Common myeloid progenitor, CD34-positive (primary cell): Measurements from ENCODE around the gene ORC1.

Experiments
- CTCF ChIA-PET: fragments of 350-600 bp; sonication (Branson Sonifier 250); formaldehyde crosslinking; loops from one replicate; lab custom pipeline; 2021; ENCODE audit warnings: antibody characterized with exemption; lab: Charles Lee
- POLR2A ChIA-PET: fragments of 350-600 bp; sonication (Branson Sonifier 250); formaldehyde crosslinking; loops from one replicate; lab custom pipeline; 2021; ENCODE audit warnings: antibody characterized with exemption; lab: Charles Lee
- DNase-seq, 3 donors: peaks; one replicate each; pipeline versions ENCODE4 v3.0.0 to v3.0.0-alpha.2; 2013
- H3K27ac ChIP-seq, 2 experiments: 1 replicate in 1 of 2; 2 replicates in 1 of 2; pipeline ENCODE4 v1.7.0; 2013; ENCODE audit warnings: inconsistent platforms in 2 of 2, low read length in 2 of 2, mild to moderate bottlenecking in 2 of 2, low read depth in 1 of 2, moderate library complexity in 1 of 2; ENCODE audit not compliant: severe bottlenecking in 2 of 2, insufficient read depth in 1 of 2, poor library complexity in 1 of 2
- H3K27me3 ChIP-seq, 5 experiments: replicated peaks in 2 of 5; 1 replicate in 3 of 5; 2 replicates in 2 of 5; pipeline versions ENCODE4 v1.6.1 to v1.7.0; 2013; ENCODE audit warnings: low read length in 4 of 5, mild to moderate bottlenecking in 2 of 5, moderate library complexity in 2 of 5, inconsistent platforms in 1 of 5; ENCODE audit not compliant: insufficient read depth in 5 of 5, control insufficient read depth in 4 of 5
- H3K36me3 ChIP-seq, 4 experiments: 1 replicate in 2 of 4; 2 replicates in 2 of 4; pipeline versions ENCODE4 v1.6.1 to v1.7.0; 2013; ENCODE audit warnings: low read length in 3 of 4, control low read depth in 1 of 4, mild to moderate bottlenecking in 1 of 4; ENCODE audit not compliant: control insufficient read depth in 4 of 4, insufficient read depth in 4 of 4
- H3K4me1 ChIP-seq, 4 experiments: 1 replicate in 3 of 4; 2 replicates in 1 of 4; pipeline versions ENCODE4 v1.6.1 to v1.7.1; 2013; ENCODE audit warnings: low read length in 3 of 4, mild to moderate bottlenecking in 3 of 4, control low read depth in 1 of 4, inconsistent platforms in 1 of 4, moderate library complexity in 1 of 4; ENCODE audit not compliant: control insufficient read depth in 4 of 4, insufficient read depth in 4 of 4; ENCODE audit errors: control extremely low read depth in 1 of 4
- H3K4me3 ChIP-seq, 7 experiments: 1 replicate in 4 of 7; 2 replicates in 3 of 7; pipeline versions ENCODE4 v1.5.1 to v1.7.0; 2013; ENCODE audit warnings: mild to moderate bottlenecking in 7 of 7, low read length in 6 of 7, moderate library complexity in 6 of 7, inconsistent platforms in 2 of 7, low read depth in 2 of 7, control low read depth in 1 of 7; ENCODE audit not compliant: insufficient read depth in 4 of 7, control insufficient read depth in 1 of 7; ENCODE audit errors: extremely low read depth in 1 of 7
- H3K9me3 ChIP-seq, 5 experiments: 1 replicate in 4 of 5; 2 replicates in 1 of 5; pipeline versions ENCODE4 v1.6.1 to v1.7.1; 2013; ENCODE audit warnings: low read length in 4 of 5, mild to moderate bottlenecking in 2 of 5, inconsistent platforms in 1 of 5, low read depth in 1 of 5, moderate library complexity in 1 of 5; ENCODE audit not compliant: control insufficient read depth in 4 of 5, insufficient read depth in 2 of 5; ENCODE audit errors: control extremely low read depth in 1 of 5
- WGBS: methylation state at CpG from one replicate; pipeline ENCODE4 v1.1.5; 2013; ENCODE audit not compliant: insufficient coverage; 5-methylcytosine and 5-hydroxymethylcytosine counted together

Gene ORC1

DNA sequence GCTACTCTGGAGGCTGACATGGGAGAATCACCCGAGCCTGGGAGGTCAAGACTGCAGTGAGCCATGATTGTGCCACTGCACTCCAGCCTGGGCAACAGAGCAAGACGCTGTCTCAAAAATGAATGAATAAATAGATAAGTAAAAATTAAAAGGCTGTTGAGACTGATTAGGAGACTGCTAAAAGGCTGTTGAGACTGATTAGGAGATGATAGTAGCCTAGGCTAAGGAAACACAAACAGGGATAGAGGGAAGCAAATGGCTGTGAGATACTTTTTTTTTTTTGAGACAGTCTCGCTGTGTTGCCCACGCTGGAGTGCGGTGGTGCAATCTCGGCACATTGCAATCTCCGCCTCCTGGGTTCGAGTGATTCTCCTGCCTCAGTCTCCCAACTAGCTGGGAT is 28.6 kb upstream of the ORC1 start:
- Histone ChIP-seq H3K27ac (no peak overlapping the region), H3K27me3 (no peaks in the 10 kb centered on the region), H3K4me1 (no peaks in the 10 kb centered on the region), H3K9me3 (no peaks in the 10 kb centered on the region), H3K4me3 (no peak overlapping the region), H3K36me3 (peaks cover 27 to 52% (median 34%) of the 10 kb centered on the region in 4 experiments)
- CTCF ChIA-PET, result interaction anchor here (1.1 to 1.2 kb wide), 2 partner anchors 28 to 244 kb away, joined by 3 read pairs; partner anchors contain the start of genes ORC1 and PRPF38A
- DNase-seq, result no peak
- POLR2A ChIA-PET, result interaction anchor here (0.7 kb wide), 1 partner anchor 584 kb away, joined by 3 read pairs; no protein-coding TSS in a partner anchor
- 96% methylated on average over 3 of the region's 8 CpGs for whole genome bisulfite sequencing

DNA sequence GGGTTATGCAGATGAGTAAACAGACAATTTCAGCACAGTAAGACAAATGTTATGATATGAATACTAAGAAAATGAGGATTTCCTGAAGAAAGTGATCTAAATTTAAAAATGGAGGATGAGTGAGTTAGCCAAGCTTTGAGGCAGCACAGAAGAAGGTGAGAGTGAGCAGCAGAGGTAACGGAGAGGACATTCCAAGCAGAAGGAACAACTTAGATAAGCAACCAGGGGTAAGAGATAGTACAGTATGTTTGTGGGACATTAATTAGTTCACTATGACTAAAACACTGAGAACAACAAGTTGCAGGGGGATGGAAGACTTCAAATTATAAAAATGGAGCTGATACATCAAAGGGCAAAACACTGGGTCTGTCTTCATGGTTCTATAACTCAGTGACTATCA is 22.9 kb upstream of the ORC1 start:
- CTCF ChIA-PET, result no interaction called here
- Histone ChIP-seq H3K4me1 (peaks cover 14 to 29% (median 26%) of the 10 kb centered on the region in 4 experiments), H3K36me3 (peaks cover 22 to 28% (median 25%) of the 10 kb centered on the region in 4 experiments), H3K27me3 (no peaks in the 10 kb centered on the region), H3K27ac (no peak overlapping the region), H3K9me3 (no peaks in the 10 kb centered on the region), H3K4me3 (no peak overlapping the region)
- no peak for DNase-seq
- WGBS, result 100% methylated on average over 1 of the region's 1 CpG
- POLR2A ChIA-PET, result no interaction called here

DNA sequence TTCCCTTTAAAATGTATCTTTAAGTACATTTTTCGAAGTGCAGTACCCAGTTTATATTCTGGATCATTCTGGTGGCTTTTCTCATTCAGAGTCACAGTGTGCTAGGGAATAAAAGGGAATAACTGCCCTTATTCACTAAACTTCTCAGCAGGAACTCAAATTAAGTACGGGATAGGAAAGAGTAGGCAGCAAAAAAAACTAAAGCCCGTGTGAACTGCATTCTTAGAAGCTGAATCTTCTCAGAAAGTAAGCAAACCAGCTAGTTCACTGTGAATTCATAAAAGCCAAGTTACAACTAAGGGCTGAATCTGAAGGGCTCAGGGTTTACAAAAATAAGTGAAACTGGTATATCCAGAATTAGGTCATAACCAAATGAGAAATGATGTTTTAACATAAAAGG is 22.1 kb upstream of the ORC1 start:
- Histone ChIP-seq H3K27ac (no peak overlapping the region), H3K27me3 (no peaks in the 10 kb centered on the region), H3K4me3 (no peak overlapping the region), H3K36me3 (peaks cover 22 to 27% (median 25%) of the 10 kb centered on the region in 4 experiments), H3K9me3 (no peaks in the 10 kb centered on the region), H3K4me1 (peaks cover 14 to 29% (median 26%) of the 10 kb centered on the region in 4 experiments)
- CTCF ChIA-PET, result no interaction called here
- 86% methylated on average over 2 of the region's 3 CpGs for WGBS
- POLR2A ChIA-PET, result no interaction called here
- no peak for DNase-seq

DNA sequence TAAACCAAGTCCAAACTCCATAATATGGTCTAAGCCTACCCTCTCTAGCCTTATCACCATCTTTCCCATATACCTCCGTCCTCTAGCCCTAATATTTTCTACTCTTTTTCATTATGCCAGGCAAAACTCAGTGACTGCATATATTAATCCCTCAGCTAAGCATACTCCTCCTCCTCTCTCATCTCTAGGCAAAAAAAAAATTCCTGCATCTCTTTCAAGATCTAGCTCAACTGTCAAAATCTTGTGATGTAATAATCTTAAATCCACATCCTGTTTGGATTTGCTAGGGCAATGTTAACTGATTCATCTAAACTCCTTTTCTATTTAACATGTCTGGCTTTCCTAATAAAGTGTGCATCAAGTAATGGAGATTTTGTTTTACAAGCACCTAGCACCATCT is 20.6 kb upstream of the ORC1 start:
- H3K36me3 ChIP-seq, result peaks cover 15 to 24% (median 17%) of the 10 kb centered on the region in 4 experiments
- H3K27me3 ChIP-seq, result no peaks in the 10 kb centered on the region
- CTCF ChIA-PET, result interaction anchor here (1.5 to 2.0 kb wide), 2 partner anchors 10 to 20 kb away, joined by 5 to 9 read pairs; partner anchors contain the start of genes ORC1 and PRPF38A
- 100% methylated on average over 1 of the region's 1 CpG for WGBS
- no peak overlapping the region for H3K4me3 ChIP-seq
- peak overlapping the region in 1 of 2 experiments; percentile 8 for H3K27ac ChIP-seq
- peak in 1 of 3 donors; percentile 21 for DNase-seq
- POLR2A ChIA-PET, result interaction anchor here (1.6 kb wide), 1 partner anchor 21 kb away, joined by 10 read pairs; the partner anchor contains the start of genes ORC1 and PRPF38A
- H3K4me1 ChIP-seq, result peaks cover 14 to 29% (median 26%) of the 10 kb centered on the region in 4 experiments
- H3K9me3 ChIP-seq, result no peaks in the 10 kb centered on the region

DNA sequence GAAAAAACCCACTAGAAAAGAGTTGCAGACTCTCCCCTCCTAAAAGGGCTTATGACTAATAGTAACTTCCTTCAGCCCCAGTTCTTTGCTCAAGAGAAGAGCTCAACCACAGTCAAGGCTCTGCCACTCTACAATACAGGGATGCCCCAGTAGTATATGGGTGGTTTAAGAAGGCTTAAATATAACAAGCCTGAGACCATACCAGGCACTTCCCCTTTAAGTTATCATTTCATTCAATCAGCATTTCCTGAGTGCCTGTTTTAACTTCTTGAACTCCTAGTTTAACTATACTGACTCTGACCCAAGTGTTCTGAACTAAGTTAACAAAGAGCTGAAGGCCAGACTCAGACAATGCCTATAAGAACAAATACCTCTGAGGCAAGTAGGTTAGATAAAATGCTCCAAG is 20.0 kb upstream of the ORC1 start:
- ChIA-PET POLR2A (interaction anchor here (1.4 to 1.6 kb wide), 2 partner anchors 11 to 20 kb away, joined by 3 to 10 read pairs; partner anchors contain the start of genes ORC1 and PRPF38A), CTCF (interaction anchor here (0.6 to 2.0 kb wide), 4 partner anchors 11 to 264 kb away, joined by 3 to 9 read pairs (median 4); partner anchors contain the start of genes ORC1 and PRPF38A)
- Histone ChIP-seq H3K27ac (peak overlapping the region; percentile 8 to 38), H3K4me1 (peaks cover 14 to 29% (median 26%) of the 10 kb centered on the region in 4 experiments), H3K36me3 (peaks cover 16 to 28% (median 21%) of the 10 kb centered on the region in 4 experiments), H3K9me3 (no peaks in the 10 kb centered on the region), H3K27me3 (no peaks in the 10 kb centered on the region), H3K4me3 (peak overlapping the region in 1 of 7 experiments; percentile 5)
- DNase-seq, result peak; percentile 46 to 90 (median 86)

DNA sequence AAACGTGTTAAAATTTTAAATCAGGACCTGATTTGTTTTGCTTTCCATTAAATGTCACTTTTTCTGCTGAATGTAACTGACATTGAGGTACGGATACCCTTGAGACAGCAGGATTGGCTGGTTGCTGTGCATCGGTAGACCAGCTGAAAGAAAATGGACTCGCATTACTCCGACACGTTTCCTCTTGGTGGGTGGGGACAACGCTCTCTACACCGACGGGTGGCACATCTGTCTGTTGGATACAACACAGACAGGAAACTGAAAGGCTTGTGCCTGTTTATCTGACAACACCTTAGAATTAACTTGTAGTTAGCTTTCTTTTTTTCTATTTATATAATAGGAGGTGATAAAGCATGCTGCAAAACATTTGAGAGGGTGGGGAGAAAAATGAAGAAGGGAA is 19.5 kb upstream of the ORC1 start:
- no peaks in the 10 kb centered on the region for H3K27me3 ChIP-seq
- ChIA-PET CTCF (interaction anchor here (0.6 to 2.0 kb wide), 4 partner anchors 11 to 265 kb away, joined by 3 to 9 read pairs (median 4); partner anchors contain the start of genes ORC1 and PRPF38A), POLR2A (interaction anchor here (1.4 to 1.6 kb wide), 2 partner anchors 10 to 20 kb away, joined by 3 to 10 read pairs; partner anchors contain the start of genes ORC1 and PRPF38A)
- peak overlapping the region in 3 of 7 experiments; percentile 8 to 57 (median 44) for H3K4me3 ChIP-seq
- no peaks in the 10 kb centered on the region for H3K9me3 ChIP-seq
- peaks cover 14 to 29% (median 26%) of the 10 kb centered on the region in 4 experiments for H3K4me1 ChIP-seq
- WGBS, result 62% methylated on average over 6 of the region's 9 CpGs
- DNase-seq, result peak; percentile 27 to 84 (median 77)
- peaks cover 16 to 29% (median 22%) of the 10 kb centered on the region in 4 experiments for H3K36me3 ChIP-seq
- peak overlapping the region; percentile 38 to 43 for H3K27ac ChIP-seq

DNA sequence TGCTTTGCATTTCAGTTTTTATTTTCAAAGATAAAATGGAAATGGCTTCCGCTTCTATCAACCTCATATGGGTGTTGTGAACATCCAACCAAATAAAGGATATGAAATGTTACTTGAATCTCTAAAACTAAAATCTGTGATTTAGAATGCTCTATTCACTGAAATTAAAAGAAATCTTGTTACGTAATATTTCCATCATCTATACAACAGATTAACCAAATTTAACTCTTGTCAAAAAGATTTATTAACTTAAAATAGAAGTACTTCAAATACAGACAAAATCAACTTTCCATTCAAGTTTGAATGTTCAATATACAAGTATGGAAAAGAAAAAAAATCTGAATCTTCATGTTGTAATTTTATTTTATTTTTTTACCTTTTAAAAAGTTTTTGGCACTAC is 18.8 kb upstream of the ORC1 start:
- DNase-seq, result no peak
- ChIA-PET CTCF (interaction anchor here (2.0 kb wide), 1 partner anchor 18 kb away, joined by 9 read pairs; the partner anchor contains the start of genes ORC1 and PRPF38A), POLR2A (interaction anchor here (1.4 to 1.6 kb wide), 2 partner anchors 10 to 19 kb away, joined by 3 to 10 read pairs; partner anchors contain the start of genes ORC1 and PRPF38A)
- peaks cover 14 to 29% (median 26%) of the 10 kb centered on the region in 4 experiments for H3K4me1 ChIP-seq
- no peaks in the 10 kb centered on the region for H3K9me3 ChIP-seq
- H3K36me3 ChIP-seq, result peaks cover 20 to 35% (median 26%) of the 10 kb centered on the region in 4 experiments
- no CpG with 5 or more reads among the region's 2 CpGs for WGBS
- H3K4me3 ChIP-seq, result no peak overlapping the region
- H3K27ac ChIP-seq, result no peak overlapping the region
- no peaks in the 10 kb centered on the region for H3K27me3 ChIP-seq
